Endodermal cell (in vitro differentiated cells): ENCODE measurements around the gene INTS11. TPM values are rescaled to one million over a fixed set of nuclear protein-coding genes. Genes with fewer than 3 reads are reported as not detected.

ENCODE experiments used
- DNase-seq: peaks from one replicate; pipeline ENCODE4 v3.0.0-alpha.2; 2017
- H3K27ac ChIP-seq: 2 replicates; pipeline ENCODE4 v1.5.1; 2013; ENCODE audit warnings: mild to moderate bottlenecking, low read depth, low read length, moderate library complexity
- H3K27me3 ChIP-seq: 2 replicates; pipeline ENCODE4 v1.6.1; 2013; ENCODE audit warnings: mild to moderate bottlenecking, low read length, moderate library complexity; ENCODE audit not compliant: insufficient read depth, control insufficient read depth, poor library complexity, severe bottlenecking
- H3K36me3 ChIP-seq: 2 replicates; pipeline ENCODE4 v1.7.0; 2013; ENCODE audit warnings: mild to moderate bottlenecking, low read length, moderate library complexity; ENCODE audit not compliant: control insufficient read depth, insufficient read depth
- H3K4me1 ChIP-seq: one replicate; pipeline ENCODE4 v1.7.0; 2013; ENCODE audit warnings: low read length; ENCODE audit not compliant: control insufficient read depth, insufficient read depth
- H3K4me3 ChIP-seq: 2 replicates; pipeline ENCODE4 v1.5.1; 2013; ENCODE audit warnings: mild to moderate bottlenecking, low read length, moderate library complexity
- H3K9ac ChIP-seq: 2 replicates; pipeline ENCODE4 v1.6.1; 2013; ENCODE audit warnings: mild to moderate bottlenecking, low read length, moderate library complexity; ENCODE audit not compliant: poor library complexity, severe bottlenecking; ENCODE audit errors: extremely low read depth
- H3K9me3 ChIP-seq: 2 replicates; pipeline ENCODE4 v1.6.1; 2013; ENCODE audit warnings: mild to moderate bottlenecking, low read length, moderate library complexity; ENCODE audit not compliant: control insufficient read depth
- H3K27ac Mint-ChIP-seq: 2 replicates; pipeline ENCODE4 v1.8.0; 2020; ENCODE audit warnings: mixed read lengths
- H3K27me3 Mint-ChIP-seq: 2 replicates; pipeline ENCODE4 v1.8.0; 2021; ENCODE audit warnings: mild to moderate bottlenecking, mixed read lengths; ENCODE audit not compliant: insufficient read depth
- H3K36me3 Mint-ChIP-seq: 2 replicates; pipeline ENCODE4 v1.8.0; 2020; ENCODE audit warnings: low read depth, mixed read lengths
- H3K4me1 Mint-ChIP-seq: 2 replicates; pipeline ENCODE4 v1.8.0; 2020; ENCODE audit warnings: mixed read lengths
- H3K4me3 Mint-ChIP-seq: 2 replicates; pipeline ENCODE4 v1.8.0; 2020; ENCODE audit warnings: mild to moderate bottlenecking, moderate library complexity, mixed read lengths
- H3K9me3 Mint-ChIP-seq: 2 replicates; pipeline ENCODE4 v1.8.0; 2020; ENCODE audit warnings: mild to moderate bottlenecking, mixed read lengths
- CTCF ChIP-seq: fragments of 200-600 bp; sonication (generic); conservative IDR thresholded peaks from 2 replicates; pipeline ENCODE4 v1.5.0; 2021; ENCODE audit warnings: antibody characterized with exemption, mild to moderate bottlenecking
- WGBS, 2 experiments: methylation state at CpG; one replicate each; pipeline versions ENCODE4 v1.1.5 to v1.1.7; 2013; ENCODE audit warnings: missing lambda C conversion rate in 2 of 2, mixed read lengths in 1 of 2; ENCODE audit not compliant: insufficient coverage in 1 of 2, insufficient read length in 1 of 2; 5-methylcytosine and 5-hydroxymethylcytosine counted together
- total RNA-seq, 2 donors: library from RNA; stranded (reverse); fragmentation: NEBNext Ultra II Directional in 1 of 2; extraction: Animal tissue kit (Norgen Biotek cat#: 25700) in 1 of 2; gene quantifications; 2 replicates in 1 of 2; 3 replicates in 1 of 2; pipeline ENCODE4 v1.2.1, GENCODE V29; 2021

INTS11 gene
- total RNA-seq, 2 donors from 2014 or later: 146 to 153 TPM

- Mint-ChIP-seq H3K27me3 (no peaks in the 10 kb centered on the region), H3K27ac (peak overlapping the region; percentile 52), H3K4me1 (peaks cover 3% of the 10 kb centered on the region), H3K9me3 (no peaks in the 10 kb centered on the region), H3K36me3 (peaks cover 37% of the 10 kb centered on the region), H3K4me3 (no peak overlapping the region)
- Histone ChIP-seq H3K9me3 (no peaks in the 10 kb centered on the region), H3K9ac (no peak overlapping the region), H3K4me1 (no peaks in the 10 kb centered on the region), H3K27me3 (no peaks in the 10 kb centered on the region), H3K4me3 (no peak overlapping the region), H3K36me3 (peaks cover 59% of the 10 kb centered on the region), H3K27ac (peak overlapping the region; percentile 63)
- DNase-seq: peak; percentile 83
- no peak for TF ChIP-seq CTCF
- WGBS, 2 experiments: 37 to 43% methylated on average over 6 to 9 of the region's 26 CpGs
These were observed 9.0 kb downstream of the INTS11 start for GRCh38 chr1:1315435-1315954.

- Mint-ChIP-seq H3K36me3 (peaks cover 37% of the 10 kb centered on the region), H3K4me1 (peaks cover 3% of the 10 kb centered on the region), H3K27ac (peak overlapping the region; percentile 52), H3K9me3 (no peaks in the 10 kb centered on the region), H3K27me3 (no peaks in the 10 kb centered on the region), H3K4me3 (no peak overlapping the region)
- H3K27me3 ChIP-seq: no peaks in the 10 kb centered on the region
- 96 to 98% methylated on average over 21 to 23 of the region's 23 CpGs for WGBS, 2 experiments
- no peak for TF ChIP-seq CTCF
- no peaks in the 10 kb centered on the region for H3K9me3 ChIP-seq
- DNase-seq: no peak
- no peak overlapping the region for H3K4me3 ChIP-seq
- no peaks in the 10 kb centered on the region for H3K4me1 ChIP-seq
- H3K9ac ChIP-seq: no peak overlapping the region
- peaks cover 60% of the 10 kb centered on the region for H3K36me3 ChIP-seq
- H3K27ac ChIP-seq: peak overlapping the region; percentile 63
These were observed 9.7 kb downstream of the INTS11 start for GRCh38 chr1:1314678-1315335.

GRCh38 chr1:1314237-1314586, 10.2 kb downstream of the INTS11 start:
- 92 to 96% methylated on average over 15 of the region's 15 CpGs for WGBS, 2 experiments
- Mint-ChIP-seq H3K4me3 (no peak overlapping the region), H3K9me3 (no peaks in the 10 kb centered on the region), H3K36me3 (peaks cover 32% of the 10 kb centered on the region), H3K27ac (no peak overlapping the region), H3K27me3 (no peaks in the 10 kb centered on the region), H3K4me1 (peaks cover 3% of the 10 kb centered on the region)
- Histone ChIP-seq H3K4me3 (no peak overlapping the region), H3K27me3 (no peaks in the 10 kb centered on the region), H3K4me1 (no peaks in the 10 kb centered on the region), H3K36me3 (peaks cover 55% of the 10 kb centered on the region), H3K9me3 (no peaks in the 10 kb centered on the region), H3K9ac (no peak overlapping the region), H3K27ac (no peak overlapping the region)
- DNase-seq: no peak
- no peak for TF ChIP-seq CTCF
